ENCODE measurements around the gene EFCAB7. TPM values are rescaled to one million over a fixed set of nuclear protein-coding genes. Genes with fewer than 3 reads are reported as not detected.

The EFCAB7 gene
- polyA plus RNA-seq, 1 donor, result 9.7 TPM

- DNase-seq, result no peak
Measured at GRCh38 chr1:63607322-63607721, 84.0 kb downstream of the EFCAB7 start.

- no peak for DNase-seq
Measured at GRCh38 chr1:63611231-63611630, 87.9 kb downstream of the EFCAB7 start.

DNA sequence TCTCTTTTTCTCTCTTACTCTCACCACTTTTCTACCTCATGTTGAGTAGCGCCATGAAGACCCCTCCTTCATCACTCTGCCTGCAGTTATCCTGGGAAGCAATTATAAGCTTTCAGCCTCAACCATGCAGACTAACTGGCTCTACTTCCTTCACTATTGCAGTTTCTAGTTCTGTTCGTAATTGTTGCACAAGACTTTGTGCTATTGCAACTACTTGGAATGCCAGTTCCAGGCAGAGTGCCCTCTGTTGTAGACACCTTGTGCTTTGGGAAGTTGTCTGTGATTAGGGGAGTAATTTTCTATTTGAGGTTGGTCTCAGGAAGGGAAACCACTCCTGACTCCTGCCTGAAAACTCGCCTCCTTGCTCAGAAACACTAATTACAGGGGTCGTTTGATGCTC lies 89.2 kb downstream of the EFCAB7 start:
- no peak for DNase-seq

- DNase-seq, result no peak
Measured at GRCh38 chr1:63612971-63613370, 89.6 kb downstream of the EFCAB7 start.

GRCh38 chr1:63615768-63616420 lies 92.6 kb downstream of the EFCAB7 start:
- DNase-seq, result peak; percentile 80

- DNase-seq, result no peak
Measured at GRCh38 chr1:63617450-63617849, 94.1 kb downstream of the EFCAB7 start.

GRCh38 chr1:63618011-63618410 lies 94.7 kb downstream of the EFCAB7 start:
- no peak for DNase-seq

DNA sequence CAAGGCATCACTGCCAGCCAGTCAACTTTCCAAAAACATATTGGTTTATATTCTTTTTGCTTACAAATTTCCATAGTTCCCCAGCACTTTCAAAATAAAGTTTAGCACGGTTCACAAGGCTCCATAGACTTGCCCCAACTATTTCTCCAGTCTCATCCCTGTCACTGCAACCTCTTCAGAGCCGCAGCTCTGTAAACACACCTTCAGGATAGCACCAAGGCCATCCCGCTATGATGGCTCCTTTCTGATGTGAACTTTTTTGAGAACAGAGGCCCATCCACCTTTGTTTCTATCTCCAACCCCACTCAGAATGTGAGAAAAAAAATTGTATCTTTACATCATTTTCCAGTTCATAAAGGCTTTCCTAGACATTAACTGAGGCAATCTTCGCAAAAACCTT lies 96.2 kb downstream of the EFCAB7 start:
- no peak for DNase-seq

GRCh38 chr1:63620671-63621070 lies 97.3 kb downstream of the EFCAB7 start:
- no peak for DNase-seq

- DNase-seq, result no peak
Measured at GRCh38 chr1:63621075-63621474, 97.8 kb downstream of the EFCAB7 start.

DNA sequence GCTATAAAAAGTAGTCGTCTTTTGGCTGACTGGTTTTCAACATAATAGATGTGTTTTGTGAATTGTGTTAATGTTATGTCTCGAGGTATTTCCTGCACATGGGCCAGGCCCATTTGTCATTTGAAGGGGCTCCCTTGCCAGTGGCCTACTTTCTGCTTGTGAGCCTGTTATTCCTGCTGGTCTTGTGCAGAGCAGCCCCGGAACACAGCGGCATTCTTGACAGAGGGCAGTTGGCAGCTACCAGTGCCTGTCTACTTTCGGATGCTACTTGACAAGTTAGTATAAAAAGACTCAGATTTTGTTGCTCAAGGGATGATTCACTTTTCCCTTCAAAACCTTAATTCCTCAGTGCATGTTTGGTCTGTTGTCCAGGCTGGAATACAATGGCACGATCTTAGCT lies 98.4 kb downstream of the EFCAB7 start:
- no peak for DNase-seq

Other genes with a start within 250 kb of the EFCAB7 start
- 10.6 TPM for gene FOXD3, start 201.0 kb upstream of the EFCAB7 start, polyA plus RNA-seq (ENCODE audit: insufficient read length)
- gene ALG6, start 155.9 kb upstream of the EFCAB7 start, polyA plus RNA-seq (ENCODE audit: insufficient read length), result 17.4 TPM
- gene ITGB3BP, start 300 bp upstream of the EFCAB7 start, polyA plus RNA-seq (ENCODE audit: insufficient read length), result 31.1 TPM
- 77.2 TPM for gene PGM1, start 69.9 kb downstream of the EFCAB7 start, polyA plus RNA-seq (ENCODE audit: insufficient read length)

All from hindlimb muscle (tissue), 1 donor.